ENCODE results near the gene CPVL. TPM values are rescaled to one million over a fixed set of nuclear protein-coding genes. Genes with fewer than 3 reads are reported as not detected.

Gene CPVL
- total and polyA plus RNA-seq, 4 donors = 16.6 to 34.8 (median 17.6) TPM

DNA sequence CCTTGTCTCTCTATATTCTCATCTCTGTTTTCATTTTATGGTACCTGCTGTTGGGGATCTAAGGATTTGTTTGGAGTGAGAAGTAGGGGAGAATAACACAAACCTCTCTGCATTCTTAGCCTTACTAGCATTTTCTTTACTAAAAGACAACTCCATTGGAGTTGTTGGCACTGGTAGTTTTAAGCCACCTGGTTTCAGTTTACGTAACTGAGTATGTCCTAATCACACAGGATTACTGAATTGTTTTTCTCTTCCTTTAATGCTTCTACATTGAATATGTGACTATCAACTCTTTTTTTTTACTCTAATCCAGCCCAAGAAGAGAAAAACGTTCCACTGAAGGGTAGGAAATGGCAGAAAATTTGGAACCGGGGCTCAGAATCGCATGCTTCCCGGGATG, 158.2 kb downstream of the CPVL start:
- Histone ChIP-seq H3K9me3 (ENCODE audit: control insufficient read depth in 4 of 4, insufficient read depth in 3 of 4, low read length in 3 of 4) (no peaks in the 10 kb centered on the region), H3K9ac (ENCODE audit: insufficient read depth in 1 of 2, low read length in 2 of 2) (no peak overlapping the region), H3K27me3 (ENCODE audit: control insufficient read depth in 3 of 3, insufficient read depth in 3 of 3, low read length in 2 of 3) (no peaks in the 10 kb centered on the region), H3K36me3 (ENCODE audit: control insufficient read depth in 4 of 4, insufficient read depth in 4 of 4, low read length in 4 of 4) (no peaks in the 10 kb centered on the region), H3K4me3 (no peak overlapping the region), H3K27ac (ENCODE audit: low read depth in 1 of 2, low read length in 1 of 2) (no peak overlapping the region), H3K4me1 (ENCODE audit: control insufficient read depth in 5 of 5, insufficient read depth in 5 of 5, low read length in 5 of 5) (peaks cover 3 to 56% (median 15%) of the 10 kb centered on the region in 5 donors)
- TF ChIP-seq, protein P1, sequence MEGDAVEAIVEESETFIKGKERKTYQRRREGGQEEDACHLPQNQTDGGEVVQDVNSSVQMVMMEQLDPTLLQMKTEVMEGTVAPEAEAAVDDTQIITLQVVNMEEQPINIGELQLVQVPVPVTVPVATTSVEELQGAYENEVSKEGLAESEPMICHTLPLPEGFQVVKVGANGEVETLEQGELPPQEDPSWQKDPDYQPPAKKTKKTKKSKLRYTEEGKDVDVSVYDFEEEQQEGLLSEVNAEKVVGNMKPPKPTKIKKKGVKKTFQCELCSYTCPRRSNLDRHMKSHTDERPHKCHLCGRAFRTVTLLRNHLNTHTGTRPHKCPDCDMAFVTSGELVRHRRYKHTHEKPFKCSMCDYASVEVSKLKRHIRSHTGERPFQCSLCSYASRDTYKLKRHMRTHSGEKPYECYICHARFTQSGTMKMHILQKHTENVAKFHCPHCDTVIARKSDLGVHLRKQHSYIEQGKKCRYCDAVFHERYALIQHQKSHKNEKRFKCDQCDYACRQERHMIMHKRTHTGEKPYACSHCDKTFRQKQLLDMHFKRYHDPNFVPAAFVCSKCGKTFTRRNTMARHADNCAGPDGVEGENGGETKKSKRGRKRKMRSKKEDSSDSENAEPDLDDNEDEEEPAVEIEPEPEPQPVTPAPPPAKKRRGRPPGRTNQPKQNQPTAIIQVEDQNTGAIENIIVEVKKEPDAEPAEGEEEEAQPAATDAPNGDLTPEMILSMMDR (IDR thresholded peaks at IDR 0.05; ENCODE audit: control extremely low read depth, extremely low read depth) = no peak
- 73 to 78% methylated on average over 5 of the region's 5 CpGs for WGBS, 2 donors
- DNase-seq (no peak), ATAC-seq (ENCODE audit: insufficient read depth, low FRiP score) (no peak)

DNA sequence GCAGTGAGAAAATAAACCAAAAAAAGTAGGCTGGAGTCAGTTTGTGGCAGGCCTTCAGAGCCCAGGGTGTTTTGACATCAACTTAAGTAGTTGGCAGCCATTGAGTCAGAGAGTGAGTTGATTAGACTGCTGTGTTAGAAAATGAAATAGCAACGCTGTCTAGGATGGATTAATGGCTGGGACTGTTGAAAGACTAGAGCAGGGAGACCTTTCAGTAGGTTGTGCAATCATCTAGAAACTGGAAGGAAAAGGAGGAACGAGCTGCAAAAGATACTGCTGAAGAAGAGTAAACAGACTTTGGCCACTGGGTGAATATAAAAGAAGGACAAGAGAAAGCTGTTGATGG, 159.6 kb downstream of the CPVL start:
- Histone ChIP-seq H3K4me3 (no peak overlapping the region), H3K9ac (ENCODE audit: insufficient read depth in 1 of 2, low read length in 2 of 2) (no peak overlapping the region), H3K9me3 (ENCODE audit: control insufficient read depth in 4 of 4, insufficient read depth in 3 of 4, low read length in 3 of 4) (no peaks in the 10 kb centered on the region), H3K36me3 (ENCODE audit: control insufficient read depth in 4 of 4, insufficient read depth in 4 of 4, low read length in 4 of 4) (no peaks in the 10 kb centered on the region), H3K27me3 (ENCODE audit: control insufficient read depth in 3 of 3, insufficient read depth in 3 of 3, low read length in 2 of 3) (no peaks in the 10 kb centered on the region), H3K4me1 (ENCODE audit: control insufficient read depth in 5 of 5, insufficient read depth in 5 of 5, low read length in 5 of 5) (peaks cover 3 to 48% (median 10%) of the 10 kb centered on the region in 5 donors), H3K27ac (ENCODE audit: low read depth in 1 of 2, low read length in 1 of 2) (peak overlapping the region in 1 of 2 donors; percentile 37)
- TF ChIP-seq, protein P1 (IDR thresholded peaks at IDR 0.05; ENCODE audit: control extremely low read depth, extremely low read depth) = no peak
- ATAC-seq (ENCODE audit: insufficient read depth, low FRiP score) (peak; percentile 68), DNase-seq (peak; percentile 47 to 95 (median 90))
- 4 to 14% methylated on average over 2 of the region's 2 CpGs for WGBS, 2 donors

DNA sequence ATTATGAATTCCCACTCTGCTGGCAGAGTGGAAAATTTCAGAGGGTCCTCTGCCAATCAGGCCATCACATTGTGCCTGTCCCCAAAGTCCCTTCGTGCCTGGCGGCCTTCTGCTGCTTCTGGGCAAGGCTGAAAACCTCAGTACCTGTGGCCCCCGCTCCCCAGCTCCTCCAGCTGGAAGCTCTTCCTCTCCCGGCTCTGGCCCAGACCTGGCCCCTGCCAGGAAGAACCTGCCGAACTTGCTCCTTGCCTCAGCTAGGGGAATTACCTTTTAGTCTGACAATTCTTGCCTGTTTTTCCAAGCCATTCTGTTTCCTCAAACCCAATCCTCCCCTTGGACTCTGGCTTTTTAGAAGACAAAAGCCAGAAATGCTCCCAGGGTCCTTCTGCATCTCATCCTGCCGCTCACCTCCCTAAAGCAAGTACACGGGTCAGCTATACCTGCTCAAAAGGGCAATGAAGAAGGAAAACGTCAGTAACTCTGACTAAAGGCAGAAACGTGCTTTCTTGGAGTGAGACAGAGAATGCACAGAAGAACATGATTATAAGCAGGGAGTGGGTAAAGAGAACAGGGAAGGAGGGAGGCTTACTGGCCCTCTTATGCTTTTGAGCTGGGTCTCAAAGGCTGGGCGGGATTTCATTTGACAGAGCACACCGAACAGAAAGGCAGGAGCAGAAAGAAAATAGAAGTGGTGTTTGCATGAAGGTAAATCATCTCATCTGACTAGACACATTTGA, 160.1 kb downstream of the CPVL start:
- Histone ChIP-seq H3K9ac (ENCODE audit: insufficient read depth in 1 of 2, low read length in 2 of 2) (no peak overlapping the region), H3K36me3 (ENCODE audit: control insufficient read depth in 4 of 4, insufficient read depth in 4 of 4, low read length in 4 of 4) (no peaks in the 10 kb centered on the region), H3K27me3 (ENCODE audit: control insufficient read depth in 3 of 3, insufficient read depth in 3 of 3, low read length in 2 of 3) (no peaks in the 10 kb centered on the region), H3K4me3 (no peak overlapping the region), H3K4me1 (ENCODE audit: control insufficient read depth in 5 of 5, insufficient read depth in 5 of 5, low read length in 5 of 5) (peaks cover 3 to 53% (median 12%) of the 10 kb centered on the region in 5 donors), H3K9me3 (ENCODE audit: control insufficient read depth in 4 of 4, insufficient read depth in 3 of 4, low read length in 3 of 4) (no peaks in the 10 kb centered on the region), H3K27ac (ENCODE audit: low read depth in 1 of 2, low read length in 1 of 2) (peak overlapping the region; percentile 17 to 64)
- no peak for ATAC-seq (ENCODE audit: insufficient read depth, low FRiP score)
- peak in 2 of 3 donors; percentile 31 to 36 for DNase-seq
- TF ChIP-seq, protein P1 (IDR thresholded peaks at IDR 0.05; ENCODE audit: control extremely low read depth, extremely low read depth) = no peak
- WGBS, 2 donors = 64% methylated on average over 11 of the region's 11 CpGs

Measured in lung (tissue), 12 donors.